ENCODE data around the gene SMAD4. TPM values are rescaled to one million over a fixed set of nuclear protein-coding genes. Genes with fewer than 3 reads are reported as not detected.

SMAD4 gene
- total RNA-seq, 1 experiment from 2014 or later: 60.7 TPM

- no peak for DNase-seq
- CTCF ChIA-PET: no interaction called here
- peaks cover 16% of the 10 kb centered on the region for H3K79me2 ChIP-seq (ENCODE audit: low read depth)
These were observed 21.2 kb downstream of the SMAD4 start for GRCh38 chr18:51051105-51051712.

GRCh38 chr18:51053814-51054213 is 23.8 kb downstream of the SMAD4 start:
- no peaks in the 10 kb centered on the region for H3K27me3 ChIP-seq (ENCODE audit: insufficient read depth, low read depth)
- 0 out of 2 replicates have a peak, but pooled peaks cover 9% of the 10 kb centered on the region for H3K79me2 ChIP-seq (ENCODE audit: low read depth)
- H3F3A ChIP-seq (ENCODE audit: insufficient read depth, low read depth): no peaks in the 10 kb centered on the region
- TF ChIP-seq EZH2 (IDR thresholded peaks at IDR 0.05; ENCODE audit: low read depth) (no peak), CTCF (conservative IDR thresholded peaks at IDR 0.05) (no peak)
- ChIA-PET CTCF (no interaction called here), POLR2A (ENCODE audit: unreplicated experiment) (no interaction called here)
- no peak overlapping the region for H3K4me2 ChIP-seq
- H3K4me3 ChIP-seq: no peak overlapping the region
- H3K27ac ChIP-seq: no peak overlapping the region
- H3K9me2 ChIP-seq (ENCODE audit: insufficient read depth): no peaks in the 10 kb centered on the region
- BruUV-seq (replicated peaks): no TSS peak
- DNase-seq: no peak
- H3K4me1 ChIP-seq (replicated peaks; ENCODE audit: insufficient read depth): no peaks in the 10 kb centered on the region
- H3K9me3 ChIP-seq (ENCODE audit: insufficient read depth, low read depth): no peaks in the 10 kb centered on the region
- H3K36me3 ChIP-seq (ENCODE audit: low read depth): peaks cover 43% of the 10 kb centered on the region
- intact Hi-C loops (cut with micrococcal nuclease; ENCODE audit: unreplicated experiment): no loop called here
- H4K20me1 ChIP-seq (ENCODE audit: insufficient read depth): peaks cover 19% of the 10 kb centered on the region; the same call in 1 of the 2 replicates
- no peak overlapping the region for H2AFZ ChIP-seq

More at GRCh38 chr18:51051105-51051712, 21.2 kb downstream of the SMAD4 start:
- Histone ChIP-seq H3K36me3 (ENCODE audit: low read depth) (peaks cover 49% of the 10 kb centered on the region), H3K27ac (no peak overlapping the region), H3K4me1 (replicated peaks; ENCODE audit: insufficient read depth) (no peaks in the 10 kb centered on the region), H3K4me3 (no peak overlapping the region), H3K9me3 (ENCODE audit: insufficient read depth, low read depth) (no peaks in the 10 kb centered on the region), H2AFZ (no peak overlapping the region), H3K27me3 (ENCODE audit: insufficient read depth, low read depth) (no peaks in the 10 kb centered on the region), H4K20me1 (ENCODE audit: insufficient read depth) (peaks cover 37% of the 10 kb centered on the region; the same call in 1 of the 2 replicates), H3K9me2 (ENCODE audit: insufficient read depth) (no peaks in the 10 kb centered on the region), H3K4me2 (no peak overlapping the region), H3F3A (ENCODE audit: insufficient read depth, low read depth) (no peaks in the 10 kb centered on the region)
- TF ChIP-seq EZH2 (IDR thresholded peaks at IDR 0.05; ENCODE audit: low read depth): no peak
- peak; percentile 83 for TF ChIP-seq CTCF (conservative IDR thresholded peaks at IDR 0.05)
- POLR2A ChIA-PET (ENCODE audit: unreplicated experiment): interaction anchor here (0.7 kb wide), 1 partner anchor 181 kb away, joined by 3 read pairs; no protein-coding TSS in a partner anchor
- intact Hi-C loops (cut with micrococcal nuclease; ENCODE audit: unreplicated experiment): loop anchor here (1.0 kb wide), 1 partner anchor 231 kb away; the partner anchor contains the start of gene MRO
- BruUV-seq (replicated peaks): no TSS peak

GRCh38 chr18:51054764-51055163 is 24.8 kb downstream of the SMAD4 start:
- Histone ChIP-seq H3K4me1 (replicated peaks; ENCODE audit: insufficient read depth) (no peaks in the 10 kb centered on the region), H3K9me2 (ENCODE audit: insufficient read depth) (no peaks in the 10 kb centered on the region), H4K20me1 (ENCODE audit: insufficient read depth) (peaks cover 15% of the 10 kb centered on the region; the same call in 1 of the 2 replicates), H3K27ac (no peak overlapping the region), H3K4me2 (no peak overlapping the region), H3K9me3 (ENCODE audit: insufficient read depth, low read depth) (no peaks in the 10 kb centered on the region), H3K79me2 (ENCODE audit: low read depth) (0 out of 2 replicates have a peak, but pooled peaks cover 3% of the 10 kb centered on the region), H3K4me3 (no peak overlapping the region), H3K36me3 (ENCODE audit: low read depth) (peaks cover 34% of the 10 kb centered on the region), H2AFZ (no peak overlapping the region), H3F3A (ENCODE audit: insufficient read depth, low read depth) (no peaks in the 10 kb centered on the region), H3K27me3 (ENCODE audit: insufficient read depth, low read depth) (no peaks in the 10 kb centered on the region)
- CTCF ChIA-PET: no interaction called here
- POLR2A ChIA-PET (ENCODE audit: unreplicated experiment): no interaction called here
- intact Hi-C loops (cut with micrococcal nuclease; ENCODE audit: unreplicated experiment): no loop called here
- DNase-seq: no peak
- no TSS peak for BruUV-seq (replicated peaks)
- TF ChIP-seq EZH2 (IDR thresholded peaks at IDR 0.05; ENCODE audit: low read depth) (no peak), CTCF (conservative IDR thresholded peaks at IDR 0.05) (no peak)
